K562 (cell line): ENCODE measurements around the gene STAB1.

Experiments
- CEBPB ChIP-seq: fragments of 450-650 bp; IDR thresholded peaks from 2 replicates; pipeline ENCODE4 v1.6.1; 2016; ENCODE audit warnings: missing genetic modification characterization, missing compliant biosample characterization
- POLR2A ChIP-seq: fragments of 450-650 bp; conservative IDR thresholded peaks from 2 replicates; pipeline ENCODE4 v1.6.1; 2016
- TF ChIP-seq, protein P1 (sequence below): fragments of 200-600 bp; sonication (generic); IDR thresholded peaks from one replicate; pipeline ENCODE4 v1.6.1; 2012; ENCODE audit warnings: mild to moderate bottlenecking, low read depth, low read length, inconsistent platforms

DNA sequence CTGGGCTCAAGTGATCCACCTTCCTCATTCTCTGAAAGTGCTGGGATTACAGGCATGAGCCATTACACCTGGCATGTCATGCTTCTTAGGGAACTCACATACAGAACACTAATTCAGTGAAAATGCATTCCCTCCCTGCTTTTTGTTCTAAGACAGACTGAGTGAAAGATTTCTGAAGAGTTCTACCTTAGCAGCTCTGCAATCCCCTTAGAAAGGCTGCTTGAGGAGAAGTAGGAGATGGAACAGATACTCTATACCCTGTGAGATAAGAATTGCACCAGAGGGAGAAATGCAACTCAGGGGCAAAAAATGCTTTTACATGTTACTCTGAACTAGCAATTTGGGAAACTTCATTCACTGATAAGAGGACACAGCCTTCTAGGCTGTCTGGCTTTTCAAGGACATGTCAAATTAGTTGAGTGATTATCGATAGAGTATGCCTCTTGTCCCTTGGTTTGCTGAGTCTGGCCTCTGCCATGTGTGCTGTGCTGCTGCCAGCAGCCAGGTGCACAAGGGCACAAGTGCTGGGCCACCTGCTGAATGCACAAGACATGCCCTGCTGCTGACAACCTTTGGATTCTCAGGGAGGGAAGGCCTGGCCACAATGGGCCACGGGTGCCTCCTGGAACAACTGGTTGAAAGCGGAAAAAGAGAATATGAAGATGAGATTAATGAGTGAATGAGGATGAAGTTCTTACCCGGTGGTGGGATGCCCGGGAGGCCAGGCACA lies 59.1 kb downstream of the STAB1 start:
- TF ChIP-seq, protein P1, sequence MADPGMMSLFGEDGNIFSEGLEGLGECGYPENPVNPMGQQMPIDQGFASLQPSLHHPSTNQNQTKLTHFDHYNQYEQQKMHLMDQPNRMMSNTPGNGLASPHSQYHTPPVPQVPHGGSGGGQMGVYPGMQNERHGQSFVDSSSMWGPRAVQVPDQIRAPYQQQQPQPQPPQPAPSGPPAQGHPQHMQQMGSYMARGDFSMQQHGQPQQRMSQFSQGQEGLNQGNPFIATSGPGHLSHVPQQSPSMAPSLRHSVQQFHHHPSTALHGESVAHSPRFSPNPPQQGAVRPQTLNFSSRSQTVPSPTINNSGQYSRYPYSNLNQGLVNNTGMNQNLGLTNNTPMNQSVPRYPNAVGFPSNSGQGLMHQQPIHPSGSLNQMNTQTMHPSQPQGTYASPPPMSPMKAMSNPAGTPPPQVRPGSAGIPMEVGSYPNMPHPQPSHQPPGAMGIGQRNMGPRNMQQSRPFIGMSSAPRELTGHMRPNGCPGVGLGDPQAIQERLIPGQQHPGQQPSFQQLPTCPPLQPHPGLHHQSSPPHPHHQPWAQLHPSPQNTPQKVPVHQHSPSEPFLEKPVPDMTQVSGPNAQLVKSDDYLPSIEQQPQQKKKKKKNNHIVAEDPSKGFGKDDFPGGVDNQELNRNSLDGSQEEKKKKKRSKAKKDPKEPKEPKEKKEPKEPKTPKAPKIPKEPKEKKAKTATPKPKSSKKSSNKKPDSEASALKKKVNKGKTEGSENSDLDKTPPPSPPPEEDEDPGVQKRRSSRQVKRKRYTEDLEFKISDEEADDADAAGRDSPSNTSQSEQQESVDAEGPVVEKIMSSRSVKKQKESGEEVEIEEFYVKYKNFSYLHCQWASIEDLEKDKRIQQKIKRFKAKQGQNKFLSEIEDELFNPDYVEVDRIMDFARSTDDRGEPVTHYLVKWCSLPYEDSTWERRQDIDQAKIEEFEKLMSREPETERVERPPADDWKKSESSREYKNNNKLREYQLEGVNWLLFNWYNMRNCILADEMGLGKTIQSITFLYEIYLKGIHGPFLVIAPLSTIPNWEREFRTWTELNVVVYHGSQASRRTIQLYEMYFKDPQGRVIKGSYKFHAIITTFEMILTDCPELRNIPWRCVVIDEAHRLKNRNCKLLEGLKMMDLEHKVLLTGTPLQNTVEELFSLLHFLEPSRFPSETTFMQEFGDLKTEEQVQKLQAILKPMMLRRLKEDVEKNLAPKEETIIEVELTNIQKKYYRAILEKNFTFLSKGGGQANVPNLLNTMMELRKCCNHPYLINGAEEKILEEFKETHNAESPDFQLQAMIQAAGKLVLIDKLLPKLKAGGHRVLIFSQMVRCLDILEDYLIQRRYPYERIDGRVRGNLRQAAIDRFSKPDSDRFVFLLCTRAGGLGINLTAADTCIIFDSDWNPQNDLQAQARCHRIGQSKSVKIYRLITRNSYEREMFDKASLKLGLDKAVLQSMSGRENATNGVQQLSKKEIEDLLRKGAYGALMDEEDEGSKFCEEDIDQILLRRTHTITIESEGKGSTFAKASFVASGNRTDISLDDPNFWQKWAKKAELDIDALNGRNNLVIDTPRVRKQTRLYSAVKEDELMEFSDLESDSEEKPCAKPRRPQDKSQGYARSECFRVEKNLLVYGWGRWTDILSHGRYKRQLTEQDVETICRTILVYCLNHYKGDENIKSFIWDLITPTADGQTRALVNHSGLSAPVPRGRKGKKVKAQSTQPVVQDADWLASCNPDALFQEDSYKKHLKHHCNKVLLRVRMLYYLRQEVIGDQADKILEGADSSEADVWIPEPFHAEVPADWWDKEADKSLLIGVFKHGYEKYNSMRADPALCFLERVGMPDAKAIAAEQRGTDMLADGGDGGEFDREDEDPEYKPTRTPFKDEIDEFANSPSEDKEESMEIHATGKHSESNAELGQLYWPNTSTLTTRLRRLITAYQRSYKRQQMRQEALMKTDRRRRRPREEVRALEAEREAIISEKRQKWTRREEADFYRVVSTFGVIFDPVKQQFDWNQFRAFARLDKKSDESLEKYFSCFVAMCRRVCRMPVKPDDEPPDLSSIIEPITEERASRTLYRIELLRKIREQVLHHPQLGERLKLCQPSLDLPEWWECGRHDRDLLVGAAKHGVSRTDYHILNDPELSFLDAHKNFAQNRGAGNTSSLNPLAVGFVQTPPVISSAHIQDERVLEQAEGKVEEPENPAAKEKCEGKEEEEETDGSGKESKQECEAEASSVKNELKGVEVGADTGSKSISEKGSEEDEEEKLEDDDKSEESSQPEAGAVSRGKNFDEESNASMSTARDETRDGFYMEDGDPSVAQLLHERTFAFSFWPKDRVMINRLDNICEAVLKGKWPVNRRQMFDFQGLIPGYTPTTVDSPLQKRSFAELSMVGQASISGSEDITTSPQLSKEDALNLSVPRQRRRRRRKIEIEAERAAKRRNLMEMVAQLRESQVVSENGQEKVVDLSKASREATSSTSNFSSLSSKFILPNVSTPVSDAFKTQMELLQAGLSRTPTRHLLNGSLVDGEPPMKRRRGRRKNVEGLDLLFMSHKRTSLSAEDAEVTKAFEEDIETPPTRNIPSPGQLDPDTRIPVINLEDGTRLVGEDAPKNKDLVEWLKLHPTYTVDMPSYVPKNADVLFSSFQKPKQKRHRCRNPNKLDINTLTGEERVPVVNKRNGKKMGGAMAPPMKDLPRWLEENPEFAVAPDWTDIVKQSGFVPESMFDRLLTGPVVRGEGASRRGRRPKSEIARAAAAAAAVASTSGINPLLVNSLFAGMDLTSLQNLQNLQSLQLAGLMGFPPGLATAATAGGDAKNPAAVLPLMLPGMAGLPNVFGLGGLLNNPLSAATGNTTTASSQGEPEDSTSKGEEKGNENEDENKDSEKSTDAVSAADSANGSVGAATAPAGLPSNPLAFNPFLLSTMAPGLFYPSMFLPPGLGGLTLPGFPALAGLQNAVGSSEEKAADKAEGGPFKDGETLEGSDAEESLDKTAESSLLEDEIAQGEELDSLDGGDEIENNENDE = no peak
- no peak for TF ChIP-seq POLR2A
- TF ChIP-seq CEBPB = no peak
